ENCODE results near the gene GLYATL1.

DNA sequence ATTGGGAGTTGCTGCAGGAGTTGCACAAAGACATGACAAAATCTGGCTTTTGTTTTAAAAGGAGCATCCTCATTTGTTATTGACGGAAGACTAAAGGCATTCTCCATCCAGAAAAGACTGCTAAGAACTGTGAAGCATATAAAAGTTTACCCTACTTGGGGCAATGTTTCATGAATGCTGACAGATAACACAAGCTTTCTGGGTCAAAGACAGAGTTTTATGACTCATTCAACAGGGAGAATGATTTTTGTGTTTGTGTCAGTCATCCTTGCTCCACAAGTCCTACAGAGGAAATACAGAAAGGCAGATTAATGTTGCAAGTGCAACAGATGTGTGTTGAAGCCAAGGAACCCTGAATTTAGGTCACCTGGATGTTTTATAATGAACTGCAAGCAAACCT lies 2.5 kb downstream of the GLYATL1 start:
- TF ChIP-seq EZH2 (optimal IDR thresholded peaks at IDR 0.05; ENCODE audit: low read depth, low read length) (no peak), EZH2phosphoT487 (IDR thresholded peaks at IDR 0.05; ENCODE audit: low read length) (no peak)
- TF ChIP-seq, protein P1, sequence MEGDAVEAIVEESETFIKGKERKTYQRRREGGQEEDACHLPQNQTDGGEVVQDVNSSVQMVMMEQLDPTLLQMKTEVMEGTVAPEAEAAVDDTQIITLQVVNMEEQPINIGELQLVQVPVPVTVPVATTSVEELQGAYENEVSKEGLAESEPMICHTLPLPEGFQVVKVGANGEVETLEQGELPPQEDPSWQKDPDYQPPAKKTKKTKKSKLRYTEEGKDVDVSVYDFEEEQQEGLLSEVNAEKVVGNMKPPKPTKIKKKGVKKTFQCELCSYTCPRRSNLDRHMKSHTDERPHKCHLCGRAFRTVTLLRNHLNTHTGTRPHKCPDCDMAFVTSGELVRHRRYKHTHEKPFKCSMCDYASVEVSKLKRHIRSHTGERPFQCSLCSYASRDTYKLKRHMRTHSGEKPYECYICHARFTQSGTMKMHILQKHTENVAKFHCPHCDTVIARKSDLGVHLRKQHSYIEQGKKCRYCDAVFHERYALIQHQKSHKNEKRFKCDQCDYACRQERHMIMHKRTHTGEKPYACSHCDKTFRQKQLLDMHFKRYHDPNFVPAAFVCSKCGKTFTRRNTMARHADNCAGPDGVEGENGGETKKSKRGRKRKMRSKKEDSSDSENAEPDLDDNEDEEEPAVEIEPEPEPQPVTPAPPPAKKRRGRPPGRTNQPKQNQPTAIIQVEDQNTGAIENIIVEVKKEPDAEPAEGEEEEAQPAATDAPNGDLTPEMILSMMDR (IDR thresholded peaks at IDR 0.05; ENCODE audit: low read length): no peak

All from MM.1S (cell line).